Dermis blood vessel endothelial cell (primary cell): ENCODE data around the gene MS4A8. TPM values are rescaled to one million over a fixed set of nuclear protein-coding genes. Genes with fewer than 3 reads are reported as not detected.
"Not testable (repeated sequence)": the region's sequence is repeated elsewhere in the genome, so short reads cannot be mapped to it uniquely, and the experiment has no call there.

Experiments used
- DNase-seq: peaks from one replicate; pipeline ENCODE4 v3.0.0; 2010
- total RNA-seq: library from RNA; depleted of rRNA; stranded (reverse); fragments of >200 nt; gene quantifications from 2 replicates; pipeline ENCODE4 v1.2.3, GENCODE V29; 2014

Gene MS4A8, protein sequence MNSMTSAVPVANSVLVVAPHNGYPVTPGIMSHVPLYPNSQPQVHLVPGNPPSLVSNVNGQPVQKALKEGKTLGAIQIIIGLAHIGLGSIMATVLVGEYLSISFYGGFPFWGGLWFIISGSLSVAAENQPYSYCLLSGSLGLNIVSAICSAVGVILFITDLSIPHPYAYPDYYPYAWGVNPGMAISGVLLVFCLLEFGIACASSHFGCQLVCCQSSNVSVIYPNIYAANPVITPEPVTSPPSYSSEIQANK
- total RNA-seq: not detected in 2 replicates

DNA sequence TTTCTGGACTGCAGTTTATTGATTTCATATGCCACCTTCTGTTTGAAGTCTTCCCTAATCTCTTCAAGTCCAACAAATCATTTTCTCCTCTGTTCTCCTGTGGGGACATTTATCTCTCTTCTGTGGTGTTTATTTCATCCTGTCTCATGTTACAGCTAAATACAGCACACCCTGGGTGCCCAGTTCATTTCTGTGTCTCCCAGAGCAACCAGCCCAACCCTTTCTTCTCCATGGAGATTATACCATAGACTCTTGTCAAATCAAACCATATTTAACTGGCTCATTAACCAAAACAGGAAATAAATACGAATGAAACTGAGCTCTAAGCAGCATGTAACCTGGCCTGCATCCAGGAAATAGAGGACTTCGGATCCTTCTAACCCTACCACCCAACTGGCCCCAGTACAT lies at the start of gene MS4A8:
Gene MS4A8, plus strand, starts transcription at position 329 of the 408 bp plus-strand sequence. CDS start 1,249 bp downstream, outside the sequence.
- no peak for DNase-seq

DNA sequence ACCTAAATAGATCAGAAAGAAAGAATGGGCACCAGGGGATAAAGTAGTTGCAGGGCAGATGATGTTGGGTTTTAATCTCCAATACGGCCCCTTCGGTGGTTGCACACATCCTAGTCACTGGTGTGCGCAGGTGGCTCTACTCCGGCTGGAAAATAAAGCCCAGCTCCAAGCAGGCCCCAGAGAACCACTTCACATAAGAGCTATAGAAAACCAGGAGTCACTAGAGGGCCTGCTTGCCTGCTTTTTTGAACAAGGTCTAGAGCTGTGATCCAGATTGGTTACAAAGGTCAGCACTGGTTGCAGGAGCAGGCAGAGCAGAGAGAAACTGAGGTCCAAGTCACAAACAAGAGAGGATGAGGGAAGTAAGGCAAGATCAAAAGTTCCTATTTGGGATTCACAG lies 41.5 kb upstream of the MS4A8 start:
- DNase-seq: no peak

DNA sequence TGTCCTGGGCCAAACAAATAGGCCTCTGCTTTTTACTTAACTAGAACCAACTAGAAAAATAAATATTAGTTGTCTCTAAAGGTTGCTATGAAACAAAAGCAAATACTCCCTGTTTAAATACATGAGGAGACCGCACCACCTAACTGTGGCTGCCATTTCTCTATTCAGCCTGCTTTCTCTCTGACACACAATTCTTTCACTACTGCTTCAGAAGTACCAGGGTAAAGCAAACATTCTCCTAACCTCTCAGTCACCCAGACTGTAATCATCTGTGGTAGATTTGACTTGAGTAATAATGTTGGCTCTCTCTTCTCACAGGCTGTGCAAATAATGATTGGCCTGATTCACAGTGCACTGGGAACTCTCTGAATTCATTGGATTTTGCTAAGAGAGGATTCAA lies 41.0 kb upstream of the MS4A8 start:
- no peak for DNase-seq

DNA sequence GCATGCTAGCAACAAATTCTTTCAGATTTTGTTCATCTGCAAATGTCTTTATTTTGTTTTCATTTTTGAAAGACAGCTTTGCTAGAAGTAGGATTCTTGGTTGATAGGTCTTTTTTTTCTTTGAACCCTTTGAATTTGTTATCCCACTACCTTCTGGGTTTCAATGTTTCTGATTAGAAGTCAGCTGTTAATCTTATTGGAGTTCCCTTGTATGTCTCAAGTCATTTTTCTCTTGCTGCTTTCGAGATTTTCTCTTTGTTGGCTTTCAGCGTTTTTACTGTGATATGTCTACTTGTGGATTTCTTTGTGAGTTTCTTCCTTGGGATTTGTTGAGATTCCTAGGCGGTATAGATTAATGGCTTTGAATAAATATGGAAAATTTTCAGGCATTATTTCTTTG lies 27.2 kb upstream of the MS4A8 start:
- no peak for DNase-seq

DNA sequence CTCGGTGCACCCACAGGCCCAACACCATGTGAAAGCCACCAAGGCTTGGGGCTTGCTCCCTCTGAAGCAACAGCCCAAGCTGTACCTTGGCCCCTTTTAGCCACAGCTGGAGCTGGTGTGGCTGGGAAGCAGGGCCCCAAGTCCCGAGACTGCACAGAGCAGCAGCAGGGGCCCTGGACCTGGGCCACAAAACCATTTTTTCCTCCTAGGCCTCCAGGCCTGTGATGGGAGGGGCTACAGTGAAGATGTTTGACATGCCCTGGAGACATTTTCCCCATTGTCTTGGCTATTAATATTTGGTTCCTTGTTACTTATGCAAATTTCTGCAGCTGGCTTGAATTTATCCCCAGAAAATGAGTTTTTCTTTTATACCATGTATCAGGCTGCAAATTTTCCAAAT lies 21.2 kb upstream of the MS4A8 start:
- DNase-seq: not testable (repeated sequence)

DNA sequence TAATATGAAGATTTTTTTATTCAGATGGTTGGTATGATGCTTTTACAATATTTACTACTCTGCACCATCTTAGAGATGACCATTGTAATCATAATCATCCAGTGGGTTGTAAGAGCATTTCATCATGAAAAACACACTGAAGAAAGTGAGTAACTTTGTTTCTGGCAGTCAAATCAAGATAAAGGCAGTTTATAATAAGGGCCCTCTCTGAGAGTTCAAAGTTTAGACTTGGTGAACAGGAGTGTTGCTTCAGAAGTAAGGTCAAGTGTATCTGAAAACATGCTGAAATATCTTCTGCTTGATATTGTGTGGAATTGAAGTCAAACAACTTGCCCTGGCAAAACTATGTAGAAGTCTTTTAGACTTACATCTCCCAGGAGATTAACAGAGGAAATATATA lies 19.5 kb upstream of the MS4A8 start:
- DNase-seq: no peak

DNA sequence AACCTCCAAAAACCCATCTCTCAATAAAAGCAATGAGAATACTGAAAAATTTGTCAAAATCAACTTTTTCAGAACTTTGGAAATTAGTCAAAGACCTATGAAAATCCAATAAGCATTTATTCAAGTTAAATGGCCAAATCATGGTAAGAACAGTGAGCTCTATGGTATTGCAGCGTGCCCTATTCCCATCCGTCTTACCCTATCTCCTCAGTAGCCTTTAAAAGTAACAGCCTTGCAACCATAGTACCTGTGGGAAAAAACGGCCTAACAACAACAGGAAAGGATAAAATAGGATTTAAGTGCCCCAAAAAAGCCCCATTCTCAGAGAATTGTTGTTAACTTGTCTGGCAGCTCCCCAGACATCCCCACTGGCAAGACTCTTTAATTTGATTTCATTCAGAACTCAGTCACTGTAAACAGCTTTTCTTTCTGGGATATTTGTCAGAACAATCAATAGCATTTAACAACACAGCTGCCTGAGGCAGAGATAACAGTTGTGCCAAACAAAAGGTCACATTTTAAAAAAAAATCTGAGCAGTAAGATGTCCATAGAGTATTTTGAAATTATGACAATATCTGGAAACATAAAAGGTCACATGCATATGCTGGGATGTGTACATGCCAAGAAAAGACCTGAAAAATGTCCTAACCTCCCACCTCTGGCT lies 18.8 kb upstream of the MS4A8 start:
- DNase-seq: no peak

DNA sequence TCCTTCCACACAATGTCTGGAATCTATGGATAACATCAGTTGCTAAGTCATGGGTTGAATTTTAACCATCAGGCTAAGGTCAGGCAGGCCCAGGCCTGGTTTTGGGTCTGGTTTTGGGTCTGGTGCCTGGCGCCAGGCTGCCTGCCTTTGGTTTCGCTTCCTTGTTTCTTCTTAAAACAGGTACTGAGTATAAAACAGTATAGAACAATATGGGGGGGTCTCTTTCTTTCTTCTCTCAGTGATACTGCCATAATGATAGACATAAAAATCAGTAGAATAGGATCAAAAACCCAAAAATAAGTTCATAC lies 14.9 kb upstream of the MS4A8 start:
- not testable (repeated sequence) for DNase-seq

DNA sequence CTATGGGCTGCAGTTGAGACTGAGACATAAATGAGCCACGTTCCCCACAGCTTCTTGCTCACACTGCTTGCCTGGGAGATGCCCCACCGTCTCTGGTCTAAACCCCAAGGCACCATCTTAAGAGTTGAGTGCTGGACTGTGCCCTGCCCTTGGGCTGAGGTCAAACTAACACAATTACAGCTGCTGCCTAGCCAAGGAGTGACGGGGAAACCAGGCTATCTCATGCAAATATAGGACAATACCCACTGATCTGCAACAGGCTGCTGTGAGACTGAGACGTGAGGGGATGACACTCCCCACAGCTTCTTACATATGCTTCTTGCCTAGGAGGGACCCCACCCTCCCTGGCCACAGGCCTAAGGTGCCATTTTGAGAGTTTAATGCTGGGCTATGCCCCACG lies 7.8 kb upstream of the MS4A8 start:
- DNase-seq: no peak

DNA sequence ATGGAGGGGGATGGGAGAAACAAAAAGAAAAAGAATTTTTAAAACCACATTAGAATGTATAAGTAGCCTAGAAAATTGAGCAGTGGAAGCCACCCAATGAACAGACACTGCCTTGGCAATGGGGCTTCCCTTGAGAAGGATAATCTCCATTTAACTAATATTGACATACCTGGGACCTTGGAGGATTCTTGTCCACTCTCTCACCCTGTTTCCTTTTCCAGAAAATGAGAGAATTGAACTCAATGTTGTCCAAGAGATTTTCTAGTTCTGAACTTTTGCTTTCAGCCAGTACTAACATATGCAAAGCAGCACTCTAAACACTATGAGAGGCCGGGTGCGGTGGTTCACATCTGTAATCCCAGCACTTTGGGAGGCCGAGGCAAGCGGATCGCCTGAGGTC lies 524 bp downstream of the MS4A8 start:
- no peak for DNase-seq

DNA sequence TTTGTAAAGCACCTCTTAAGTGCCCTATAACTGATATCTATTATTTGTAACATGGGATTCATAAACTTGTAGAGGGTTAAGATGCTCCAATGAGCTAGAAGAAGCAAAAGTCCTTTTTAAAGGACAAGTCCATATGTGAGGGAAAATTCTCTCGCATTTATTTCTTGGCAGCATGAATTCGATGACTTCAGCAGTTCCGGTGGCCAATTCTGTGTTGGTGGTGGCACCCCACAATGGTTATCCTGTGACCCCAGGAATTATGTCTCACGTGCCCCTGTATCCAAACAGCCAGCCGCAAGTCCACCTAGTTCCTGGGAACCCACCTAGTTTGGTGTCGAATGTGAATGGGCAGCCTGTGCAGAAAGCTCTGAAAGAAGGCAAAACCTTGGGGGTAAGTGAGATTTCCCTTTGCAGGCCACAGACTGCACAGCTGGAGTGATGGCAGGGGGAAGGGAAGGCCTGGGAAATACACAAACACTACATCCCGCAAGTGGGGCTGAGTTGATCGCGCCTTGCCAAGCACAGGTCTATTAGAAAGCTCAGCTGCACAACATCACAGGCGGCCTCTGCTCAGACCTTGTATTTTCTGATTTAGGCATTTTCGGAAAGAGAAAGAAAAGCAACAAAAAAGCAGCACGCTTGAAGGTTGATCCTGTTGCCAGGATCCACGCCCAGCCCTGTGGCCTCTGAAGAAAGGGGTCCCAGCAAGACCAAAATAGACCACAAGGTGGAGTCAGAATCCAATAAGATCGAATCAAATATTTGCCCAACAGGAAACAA lies 1.5 kb downstream of the MS4A8 start:
- DNase-seq: peak; percentile 56

DNA sequence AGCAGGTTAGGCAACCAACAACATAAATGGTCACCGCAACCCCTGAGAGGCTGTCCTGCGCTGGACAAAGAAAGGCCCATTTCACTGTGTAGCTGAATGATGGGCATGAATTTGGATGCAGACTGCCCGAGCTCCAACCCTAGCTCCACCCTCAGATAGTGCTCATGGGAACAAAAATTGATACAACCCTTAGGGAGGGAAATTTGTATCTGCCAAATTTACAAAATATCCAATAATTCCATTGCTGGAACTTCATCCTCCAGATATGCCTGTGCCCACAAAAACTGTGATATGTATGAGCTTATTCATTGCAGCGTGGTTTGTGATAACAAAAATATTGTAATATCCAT lies 2.0 kb downstream of the MS4A8 start:
- DNase-seq: no peak

DNA sequence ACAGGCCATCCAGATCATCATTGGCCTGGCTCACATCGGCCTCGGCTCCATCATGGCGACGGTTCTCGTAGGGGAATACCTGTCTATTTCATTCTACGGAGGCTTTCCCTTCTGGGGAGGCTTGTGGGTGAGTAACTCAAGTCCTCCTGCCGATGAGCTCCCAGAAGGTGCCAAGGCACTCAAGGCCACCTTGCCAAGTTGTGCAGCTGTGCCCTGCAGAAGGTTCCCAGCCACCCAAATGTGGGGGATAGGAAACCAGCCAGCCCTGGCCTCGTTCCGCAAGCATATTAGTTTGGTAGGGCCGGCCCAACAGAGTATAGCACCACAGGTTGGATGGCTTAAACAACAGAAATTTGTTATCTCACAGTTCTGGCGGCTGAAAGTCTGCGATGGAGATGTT lies 4.0 kb downstream of the MS4A8 start:
- no peak for DNase-seq

DNA sequence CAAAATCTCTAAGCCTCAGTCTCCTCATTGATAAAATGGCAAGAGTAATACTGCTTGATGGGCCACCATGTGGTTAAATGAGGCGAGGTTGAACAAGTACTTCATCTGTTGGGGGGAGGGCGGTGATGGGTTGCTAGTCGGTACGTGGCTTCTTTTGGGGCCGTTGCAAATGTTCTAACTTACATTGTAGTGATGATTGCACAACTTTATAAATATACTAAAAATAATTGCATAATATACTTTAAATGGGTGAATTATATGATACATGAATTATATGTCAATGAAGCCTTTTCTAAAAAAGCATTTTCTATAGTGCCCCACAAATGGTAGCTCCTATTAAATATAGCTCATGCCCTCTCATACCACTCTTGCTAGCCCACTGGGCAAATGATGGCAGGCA lies 6.5 kb downstream of the MS4A8 start:
- no peak for DNase-seq

DNA sequence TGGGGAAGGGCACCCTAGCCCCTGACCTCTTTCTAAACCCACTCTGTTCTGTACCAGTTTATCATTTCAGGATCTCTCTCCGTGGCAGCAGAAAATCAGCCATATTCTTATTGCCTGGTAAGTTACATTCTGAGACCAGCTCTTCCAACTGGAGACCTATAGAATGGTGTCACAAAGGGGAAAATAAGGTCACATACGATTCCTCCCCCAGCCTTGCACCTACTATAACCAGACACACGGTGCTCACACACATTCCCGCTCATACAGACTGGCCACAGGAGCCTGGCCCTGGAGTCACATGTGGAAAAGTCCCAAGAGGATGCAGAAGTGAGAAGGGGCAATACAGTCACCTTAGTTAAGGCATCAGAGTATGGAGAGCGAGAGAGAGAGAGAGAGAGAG lies 7.5 kb downstream of the MS4A8 start:
- DNase-seq: no peak

DNA sequence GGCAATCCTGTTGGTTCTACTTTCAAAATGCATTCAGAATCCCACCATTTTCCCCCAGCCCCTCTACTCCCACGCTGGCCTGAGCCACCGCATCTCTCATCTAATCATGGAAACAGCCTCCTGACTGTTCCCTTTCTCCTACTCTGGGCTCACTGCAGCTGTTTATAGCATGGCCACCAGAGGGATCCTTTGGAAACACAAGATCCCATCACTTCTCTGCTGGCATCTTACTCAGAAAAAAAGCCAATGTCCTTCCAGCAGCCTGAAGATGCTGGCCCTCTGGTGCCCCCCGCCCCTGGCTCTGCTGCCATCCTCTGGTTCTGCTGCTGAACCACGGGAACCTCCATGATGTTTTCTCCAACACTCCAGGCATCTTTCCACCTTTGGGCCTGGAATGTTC lies 11.1 kb downstream of the MS4A8 start:
- peak; percentile 8 for DNase-seq

DNA sequence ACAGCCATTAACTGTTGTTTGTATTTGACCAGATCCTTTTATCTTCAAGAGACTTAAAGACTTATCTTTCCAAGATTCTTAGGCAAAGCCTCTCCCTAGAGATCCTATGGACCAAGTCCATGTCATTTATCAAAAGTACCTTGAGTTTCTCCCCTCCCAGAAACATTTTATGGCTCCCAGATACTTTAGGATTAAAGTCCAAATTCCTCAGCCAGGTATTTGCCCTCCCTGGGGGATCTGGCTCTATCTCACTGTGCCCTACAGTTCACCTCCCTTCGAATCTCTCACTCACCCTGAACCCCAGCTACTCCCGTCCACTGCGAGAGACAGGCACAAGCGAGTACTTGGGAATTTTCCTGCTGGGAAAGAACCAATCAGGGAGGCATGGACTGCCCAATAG lies 11.9 kb downstream of the MS4A8 start:
- DNase-seq: no peak

DNA sequence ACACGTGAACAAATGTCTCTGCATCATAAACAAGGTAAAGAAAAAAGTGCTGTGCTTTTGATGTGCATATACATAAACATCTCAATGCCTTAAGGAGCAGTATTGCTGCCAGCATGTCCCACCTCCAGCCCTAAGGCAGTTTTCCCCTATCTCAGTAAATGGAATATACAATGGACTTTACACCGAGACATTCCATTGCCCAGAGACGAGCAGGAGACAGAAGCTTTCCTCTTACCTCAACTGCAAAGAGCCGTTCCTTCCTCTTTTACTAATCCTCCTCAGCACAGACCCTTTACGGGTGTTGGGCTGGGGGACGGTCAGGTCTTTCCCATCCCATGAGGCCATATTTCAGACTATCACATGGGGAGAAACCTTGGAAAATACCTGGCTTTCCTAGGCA lies 14.0 kb downstream of the MS4A8 start:
- not testable (repeated sequence) for DNase-seq

DNA sequence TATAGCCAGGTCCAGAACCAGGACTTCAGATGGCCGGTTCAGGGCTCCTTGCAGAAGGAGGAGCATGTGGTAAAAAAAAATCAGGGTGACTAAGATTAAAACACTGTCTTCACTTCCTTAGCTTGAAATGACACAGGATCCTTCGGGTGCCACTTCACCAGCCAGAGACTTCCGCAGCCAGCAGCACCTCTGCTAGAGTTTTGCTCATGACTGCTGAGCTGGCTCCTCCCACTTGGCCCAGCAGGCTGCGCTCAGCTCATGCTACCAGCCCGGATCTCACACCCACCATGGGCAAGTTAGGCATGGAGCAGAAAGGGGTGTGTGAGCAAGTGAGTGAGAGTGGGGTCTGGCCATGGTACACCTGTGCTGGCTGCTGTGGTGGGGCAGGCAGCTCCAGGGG lies 18.5 kb downstream of the MS4A8 start:
- no peak for DNase-seq

DNA sequence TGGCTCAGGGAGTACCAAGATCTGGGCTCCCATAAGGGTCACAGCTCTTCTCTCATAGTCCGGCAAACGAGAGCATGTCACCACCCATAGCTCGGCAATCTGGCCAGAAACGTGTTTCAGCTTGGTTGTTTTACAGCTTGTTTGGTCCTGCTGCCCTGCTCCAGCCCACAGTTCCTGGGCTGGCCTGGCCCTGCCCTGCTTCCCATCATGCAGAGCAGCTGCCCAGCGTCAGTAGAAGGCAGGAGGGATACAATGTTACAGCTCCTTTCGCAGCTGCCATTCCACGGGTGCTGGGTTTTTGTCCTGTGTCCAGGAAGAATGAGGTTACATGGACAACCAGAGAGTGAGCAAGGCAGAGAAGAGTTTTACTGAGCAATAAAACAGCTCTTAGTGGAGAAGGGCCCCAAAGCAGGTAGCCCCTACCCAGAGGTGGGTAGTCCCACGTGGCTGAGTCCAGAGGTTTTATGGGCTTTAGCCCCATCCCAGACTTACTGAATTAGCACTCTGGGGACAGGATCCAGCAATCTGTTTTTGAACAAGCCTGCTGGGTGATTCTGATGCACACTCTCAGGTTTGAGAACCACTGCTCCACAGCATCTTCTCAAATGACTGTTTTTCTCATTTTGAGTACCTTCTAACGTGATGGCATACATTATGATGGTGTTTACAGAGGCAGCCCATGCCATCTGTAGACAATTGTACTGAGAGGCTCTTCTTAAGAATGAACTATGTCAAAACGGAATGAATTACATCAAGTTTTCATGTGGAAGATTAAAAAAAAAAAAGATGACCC lies 19.3 kb downstream of the MS4A8 start:
- DNase-seq: no peak

DNA sequence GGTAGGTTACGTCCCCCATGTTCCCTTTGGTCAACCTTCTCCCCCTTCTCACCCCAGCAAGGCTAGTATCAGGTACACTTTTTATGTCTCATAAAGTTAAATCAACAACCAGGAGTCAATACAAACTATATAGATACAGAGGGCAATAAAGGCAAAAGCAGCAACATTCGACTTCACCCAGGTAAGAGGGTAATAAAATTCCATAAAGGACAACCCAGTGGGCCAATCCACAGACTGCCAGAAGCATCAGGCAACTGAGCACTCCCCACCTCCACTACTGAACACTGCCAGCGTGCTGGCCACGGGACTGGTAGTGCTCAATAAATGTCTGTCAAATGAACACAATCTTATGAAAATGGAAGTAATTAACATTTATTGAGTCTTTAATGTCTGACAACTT lies 20.0 kb downstream of the MS4A8 start:
- no peak for DNase-seq

DNA sequence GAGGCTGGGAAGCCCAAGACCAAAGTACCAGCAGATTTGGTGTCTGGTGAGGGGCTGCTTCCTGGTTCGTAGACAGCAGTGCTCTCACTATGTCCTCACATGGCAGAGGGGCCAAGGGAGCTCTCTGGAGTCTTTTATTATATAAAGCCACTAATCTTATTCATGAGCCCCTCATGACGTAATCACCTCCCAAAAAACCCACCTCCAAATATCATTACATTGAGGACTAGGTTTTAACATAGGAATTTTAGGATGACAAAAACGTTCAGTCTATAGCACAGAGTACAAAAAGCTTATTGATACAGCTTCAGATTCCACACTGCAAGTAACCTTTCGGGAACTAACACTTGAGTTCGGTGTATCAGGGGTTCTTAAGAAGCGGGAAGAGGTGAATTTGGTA lies 21.0 kb downstream of the MS4A8 start:
- no peak for DNase-seq

DNA sequence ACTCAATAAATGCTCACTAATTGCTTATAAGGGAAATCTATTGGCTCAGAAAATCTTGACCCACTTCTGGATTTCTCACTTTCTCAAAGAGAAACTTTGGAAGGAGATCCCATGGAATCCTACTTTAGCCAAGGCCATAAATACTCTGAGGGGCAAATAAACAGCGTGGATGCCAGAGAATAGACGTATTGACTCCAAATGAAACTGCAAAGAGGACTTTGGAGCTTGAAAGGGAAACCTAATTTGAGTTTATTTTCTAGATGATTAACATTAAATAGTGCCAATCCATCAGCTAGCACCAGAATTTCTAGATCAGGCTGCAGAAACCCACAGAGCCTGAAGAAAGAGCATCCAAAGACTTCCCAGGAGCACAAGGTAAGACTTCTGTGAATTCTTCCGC lies 25.0 kb downstream of the MS4A8 start, which contains the start of gene MS4A18:
Gene MS4A18, plus strand, starts transcription at position 301 of the 400 bp plus-strand sequence.
- no peak for DNase-seq
